ENCODE results near the gene ADGRB3.
"Not testable (repeated sequence)": the region's sequence is repeated elsewhere in the genome, so short reads cannot be mapped to it uniquely, and the experiment has no call there.

ADGRB3 gene

GRCh38 chr6:69424581-69424980 lies 789.5 kb downstream of the ADGRB3 start:
- Histone ChIP-seq H3K27me3 (no peaks in the 10 kb centered on the region), H3K36me3 (no peaks in the 10 kb centered on the region), H3K9me3 (no peaks in the 10 kb centered on the region), H3K4me3 (no peak overlapping the region), H3K4me1 (peaks cover 0 to 10% (median 0%) of the 10 kb centered on the region in 4 donors), H3K27ac (no peak overlapping the region)
- intact Hi-C loops (cut with DNase I; ENCODE audit: low total_unique reads): no loop called here
- TF ChIP-seq CTCF (IDR thresholded peaks at IDR 0.05): no peak
- no peak for DNase-seq

- intact Hi-C loops (cut with DNase I; ENCODE audit: low total_unique reads): no loop called here
- Histone ChIP-seq H3K9me3 (no peaks in the 10 kb centered on the region), H3K27ac (no peak overlapping the region), H3K4me3 (no peak overlapping the region), H3K27me3 (no peaks in the 10 kb centered on the region), H3K36me3 (no peaks in the 10 kb centered on the region), H3K4me1 (peaks cover 0 to 6% (median 0%) of the 10 kb centered on the region in 4 donors)
- no peak for DNase-seq
- TF ChIP-seq CTCF (IDR thresholded peaks at IDR 0.05): no peak
Observed at GRCh38 chr6:69427882-69428281, 792.8 kb downstream of the ADGRB3 start.

DNA sequence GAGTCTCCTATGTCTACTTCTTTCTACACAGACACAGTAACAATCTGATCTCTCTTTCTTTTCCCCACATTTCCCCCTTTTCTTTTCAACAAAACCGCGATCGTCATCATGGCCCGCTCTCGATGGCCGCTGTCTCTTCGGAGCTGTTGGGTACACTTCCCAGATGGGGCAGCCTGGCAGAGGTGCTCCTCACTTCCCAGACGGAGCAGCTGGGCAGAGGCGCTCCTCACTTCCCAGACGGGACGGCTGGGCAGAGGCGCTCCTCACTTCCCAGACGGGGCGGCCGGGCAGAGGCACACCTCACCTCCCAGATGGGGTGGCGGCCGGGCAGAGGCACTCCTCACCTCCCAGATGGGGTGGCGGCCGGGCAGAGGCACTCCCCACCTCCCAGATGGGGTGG lies 797.1 kb downstream of the ADGRB3 start:
- DNase-seq; H3K27me3 ChIP-seq; H3K9me3 ChIP-seq; H3K27ac ChIP-seq; intact Hi-C loops (cut with DNase I; ENCODE audit: low total_unique reads); H3K4me3 ChIP-seq; H3K36me3 ChIP-seq; H3K4me1 ChIP-seq: not testable (repeated sequence)

- H3K27me3 ChIP-seq; H3K36me3 ChIP-seq; intact Hi-C loops (cut with DNase I; ENCODE audit: low total_unique reads); H3K4me3 ChIP-seq; H3K4me1 ChIP-seq; H3K27ac ChIP-seq; DNase-seq; H3K9me3 ChIP-seq: not testable (repeated sequence)
Observed at GRCh38 chr6:69433116-69433515, 798.0 kb downstream of the ADGRB3 start.

DNA sequence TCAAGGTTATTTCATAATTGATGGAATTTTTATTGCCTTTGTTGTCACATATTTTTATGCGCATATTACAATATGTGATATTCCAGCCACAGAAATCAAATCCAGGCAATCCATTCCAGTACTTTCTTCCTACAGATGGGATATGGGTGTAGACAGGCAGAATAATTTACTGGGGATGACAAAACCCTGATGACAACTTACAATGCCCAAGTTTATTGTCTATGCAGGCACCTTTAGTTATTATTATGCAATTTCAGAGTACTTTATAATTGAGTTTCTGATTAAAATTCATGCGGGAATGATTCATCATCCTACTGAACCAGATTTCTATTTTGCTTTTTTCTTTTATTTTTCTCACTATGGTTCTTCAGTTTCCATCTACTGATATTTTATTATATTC lies 803.0 kb downstream of the ADGRB3 start:
- H3K9me3 ChIP-seq: no peaks in the 10 kb centered on the region
- no peak overlapping the region for H3K4me3 ChIP-seq
- H3K27me3 ChIP-seq: no peaks in the 10 kb centered on the region
- H3K36me3 ChIP-seq: no peaks in the 10 kb centered on the region
- H3K4me1 ChIP-seq: no peaks in the 10 kb centered on the region
- TF ChIP-seq CTCF (IDR thresholded peaks at IDR 0.05): no peak
- intact Hi-C loops (cut with DNase I; ENCODE audit: low total_unique reads): no loop called here
- H3K27ac ChIP-seq: no peak overlapping the region
- DNase-seq: no peak
